Measurements from ENCODE around the gene CABLES1.

DNA sequence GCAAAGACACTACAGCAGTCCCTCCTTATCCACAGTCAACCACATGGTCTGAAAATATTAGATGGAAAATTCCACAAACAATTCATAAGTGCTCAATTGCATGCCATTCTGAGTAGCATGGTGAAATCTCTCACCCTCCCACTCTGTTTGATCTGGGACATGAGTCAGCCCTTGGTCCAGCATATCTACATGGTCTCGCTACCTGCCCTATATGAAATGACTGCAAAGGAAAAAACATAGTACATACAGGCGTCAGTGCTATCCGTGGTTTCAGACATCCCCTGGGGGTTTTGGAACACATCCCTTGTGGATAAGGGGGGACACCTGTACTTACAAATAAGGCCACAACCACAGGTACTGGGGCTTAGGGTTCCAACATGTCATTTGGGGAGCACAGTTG is 73.7 kb downstream of the CABLES1 start:
- TF ChIP-seq, protein P1, sequence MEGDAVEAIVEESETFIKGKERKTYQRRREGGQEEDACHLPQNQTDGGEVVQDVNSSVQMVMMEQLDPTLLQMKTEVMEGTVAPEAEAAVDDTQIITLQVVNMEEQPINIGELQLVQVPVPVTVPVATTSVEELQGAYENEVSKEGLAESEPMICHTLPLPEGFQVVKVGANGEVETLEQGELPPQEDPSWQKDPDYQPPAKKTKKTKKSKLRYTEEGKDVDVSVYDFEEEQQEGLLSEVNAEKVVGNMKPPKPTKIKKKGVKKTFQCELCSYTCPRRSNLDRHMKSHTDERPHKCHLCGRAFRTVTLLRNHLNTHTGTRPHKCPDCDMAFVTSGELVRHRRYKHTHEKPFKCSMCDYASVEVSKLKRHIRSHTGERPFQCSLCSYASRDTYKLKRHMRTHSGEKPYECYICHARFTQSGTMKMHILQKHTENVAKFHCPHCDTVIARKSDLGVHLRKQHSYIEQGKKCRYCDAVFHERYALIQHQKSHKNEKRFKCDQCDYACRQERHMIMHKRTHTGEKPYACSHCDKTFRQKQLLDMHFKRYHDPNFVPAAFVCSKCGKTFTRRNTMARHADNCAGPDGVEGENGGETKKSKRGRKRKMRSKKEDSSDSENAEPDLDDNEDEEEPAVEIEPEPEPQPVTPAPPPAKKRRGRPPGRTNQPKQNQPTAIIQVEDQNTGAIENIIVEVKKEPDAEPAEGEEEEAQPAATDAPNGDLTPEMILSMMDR (IDR thresholded peaks at IDR 0.05 in 4 of 5, conservative IDR thresholded peaks at IDR 0.05 in 1 of 5) = no peak
- no peak for TF ChIP-seq POLR2A (IDR thresholded peaks at IDR 0.05)
